OCI-LY7 (cell line): ENCODE data around the gene MICAL3.

Experiments
- EZH2phosphoT487 ChIP-seq: fragments of 200-600 bp; sonication (generic); IDR thresholded peaks from 2 replicates; pipeline ENCODE4 v1.6.1; 2018; ENCODE audit warnings: low read depth, borderline replicate concordance, mild to moderate bottlenecking, mixed run types, antibody characterized with exemption, low read length, moderate library complexity, mixed read lengths
- TF ChIP-seq, protein P1 (sequence below): fragments of 200-600 bp; sonication (generic); conservative IDR thresholded peaks from 2 replicates; pipeline ENCODE4 v1.5.1; 2014; ENCODE audit warnings: mild to moderate bottlenecking, antibody characterized with exemption, low read length, moderate library complexity, mixed read lengths

DNA sequence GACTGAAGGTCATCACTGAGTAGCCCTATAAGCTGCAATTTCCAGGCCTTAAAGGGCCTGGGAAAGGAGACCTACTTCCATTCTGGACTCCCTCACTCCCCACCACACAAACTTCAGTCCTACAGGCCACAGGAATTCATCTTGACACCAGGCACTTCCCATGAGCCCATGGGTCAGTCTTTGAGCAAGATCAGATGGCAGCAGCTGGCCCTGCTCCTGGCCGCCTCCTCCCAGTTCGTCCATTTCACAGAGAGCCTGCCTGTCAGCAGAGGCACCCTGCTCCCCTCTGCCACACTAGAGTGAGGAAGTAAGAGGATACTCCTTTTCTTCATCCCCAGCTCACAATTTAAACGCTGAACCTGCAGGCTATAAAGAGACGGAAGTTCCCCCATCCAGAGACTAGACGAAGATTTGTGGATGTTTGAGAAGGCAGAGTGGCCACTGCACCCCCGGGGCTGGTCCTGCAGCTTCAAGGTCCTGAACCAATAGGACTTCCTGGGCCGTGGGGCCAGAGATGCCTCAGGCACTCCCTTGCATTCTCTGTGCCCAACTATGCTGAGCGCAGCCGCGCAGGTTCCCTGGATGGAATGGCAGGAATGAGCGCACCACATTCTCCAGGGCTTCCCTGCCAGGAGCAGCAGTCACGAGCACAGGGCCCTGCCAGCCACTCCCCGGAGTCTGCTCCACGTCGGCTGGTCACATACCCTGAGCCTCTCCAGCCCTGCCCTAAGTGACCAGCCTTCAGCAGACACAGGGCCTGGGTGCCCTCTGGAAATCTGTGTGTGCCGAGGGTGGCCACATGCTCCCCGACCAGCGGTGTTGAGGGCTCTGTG lies 216.6 kb downstream of the MICAL3 start:
- TF ChIP-seq, protein P1, sequence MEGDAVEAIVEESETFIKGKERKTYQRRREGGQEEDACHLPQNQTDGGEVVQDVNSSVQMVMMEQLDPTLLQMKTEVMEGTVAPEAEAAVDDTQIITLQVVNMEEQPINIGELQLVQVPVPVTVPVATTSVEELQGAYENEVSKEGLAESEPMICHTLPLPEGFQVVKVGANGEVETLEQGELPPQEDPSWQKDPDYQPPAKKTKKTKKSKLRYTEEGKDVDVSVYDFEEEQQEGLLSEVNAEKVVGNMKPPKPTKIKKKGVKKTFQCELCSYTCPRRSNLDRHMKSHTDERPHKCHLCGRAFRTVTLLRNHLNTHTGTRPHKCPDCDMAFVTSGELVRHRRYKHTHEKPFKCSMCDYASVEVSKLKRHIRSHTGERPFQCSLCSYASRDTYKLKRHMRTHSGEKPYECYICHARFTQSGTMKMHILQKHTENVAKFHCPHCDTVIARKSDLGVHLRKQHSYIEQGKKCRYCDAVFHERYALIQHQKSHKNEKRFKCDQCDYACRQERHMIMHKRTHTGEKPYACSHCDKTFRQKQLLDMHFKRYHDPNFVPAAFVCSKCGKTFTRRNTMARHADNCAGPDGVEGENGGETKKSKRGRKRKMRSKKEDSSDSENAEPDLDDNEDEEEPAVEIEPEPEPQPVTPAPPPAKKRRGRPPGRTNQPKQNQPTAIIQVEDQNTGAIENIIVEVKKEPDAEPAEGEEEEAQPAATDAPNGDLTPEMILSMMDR: no peak
- TF ChIP-seq EZH2phosphoT487: no peak
